GM23338 (cell line): Measurements from ENCODE around the gene SENP8. TPM values are rescaled to one million over a fixed set of nuclear protein-coding genes. Genes with fewer than 3 reads are reported as not detected.

ENCODE experiments used
- ATAC-seq: fragments of 200-7000 bp; cut with Tn5 transposase; 3 replicates; pipeline ENCODE4 v1.9.1; 2020
- DNase-seq: peaks from one replicate; pipeline ENCODE4 v3.0.0-alpha.2; 2015; ENCODE audit warnings: low spot score
- H2AFZ ChIP-seq: fragments of 200-600 bp; sonication (generic); 2 replicates; pipeline ENCODE4 v1.8.0; 2016; ENCODE audit warnings: antibody characterized with exemption, mild to moderate bottlenecking, moderate library complexity
- H3F3A ChIP-seq: fragments of 200-600 bp; sonication (generic); replicated peaks from 2 replicates; pipeline ENCODE4 v1.8.0; 2017; ENCODE audit warnings: antibody characterized with exemption, mixed run types, low read depth
- H3K27ac ChIP-seq: fragments of 200-600 bp; sonication (generic); 2 replicates; pipeline ENCODE4 v1.6.1; 2016; ENCODE audit warnings: low read depth
- H3K27me3 ChIP-seq: fragments of 200-600 bp; sonication (generic); 2 replicates; pipeline ENCODE4 v1.8.0; 2016; ENCODE audit warnings: mild to moderate bottlenecking, mixed run types, moderate library complexity; ENCODE audit not compliant: insufficient read depth
- H3K36me3 ChIP-seq: fragments of 200-600 bp; sonication (generic); 2 replicates; pipeline ENCODE4 v1.8.0; 2016; ENCODE audit warnings: mild to moderate bottlenecking; ENCODE audit not compliant: insufficient read depth
- H3K4me1 ChIP-seq: fragments of 200-600 bp; sonication (generic); 2 replicates; pipeline ENCODE4 v1.8.0; 2016; ENCODE audit warnings: mild to moderate bottlenecking, moderate library complexity; ENCODE audit not compliant: insufficient read depth
- H3K4me2 ChIP-seq: fragments of 200-600 bp; sonication (generic); 2 replicates; pipeline ENCODE4 v1.7.1; 2017; ENCODE audit warnings: mixed run types
- H3K4me3 ChIP-seq: fragments of 200-600 bp; sonication (generic); 2 replicates; pipeline ENCODE4 v1.6.1; 2016; ENCODE audit warnings: mixed run types
- H3K79me2 ChIP-seq: fragments of 200-600 bp; sonication (generic); replicated peaks from 2 replicates; pipeline ENCODE4 v1.8.0; 2017; ENCODE audit warnings: mild to moderate bottlenecking; ENCODE audit not compliant: insufficient read depth
- H3K9me2 ChIP-seq: fragments of 200-600 bp; sonication (generic); 2 replicates; pipeline ENCODE4 v1.8.0; 2017; ENCODE audit not compliant: insufficient read depth
- H4K20me1 ChIP-seq: fragments of 200-600 bp; sonication (generic); replicated peaks from 2 replicates; pipeline ENCODE4 v1.8.0; 2017; ENCODE audit warnings: mild to moderate bottlenecking; ENCODE audit not compliant: insufficient read depth
- H3K27ac Mint-ChIP-seq: 2 replicates; pipeline ENCODE4 v1.8.0; 2020; ENCODE audit warnings: inconsistent platforms, mild to moderate bottlenecking, moderate library complexity, mixed read lengths
- H3K27me3 Mint-ChIP-seq: 3 replicates; pipeline ENCODE4 v1.8.0; 2022; ENCODE audit warnings: low read depth, mild to moderate bottlenecking, moderate library complexity, mixed read lengths, inconsistent platforms; ENCODE audit not compliant: insufficient read depth, poor library complexity
- H3K36me3 Mint-ChIP-seq: 3 replicates; pipeline ENCODE4 v1.8.0; 2021; ENCODE audit warnings: low read depth, mild to moderate bottlenecking, inconsistent platforms, moderate library complexity, mixed read lengths
- H3K4me1 Mint-ChIP-seq: 3 replicates; pipeline ENCODE4 v1.8.0; 2020; ENCODE audit warnings: mild to moderate bottlenecking, inconsistent platforms, mixed read lengths
- H3K4me3 Mint-ChIP-seq: 3 replicates; pipeline ENCODE4 v1.8.0; 2021; ENCODE audit warnings: moderate library complexity, mild to moderate bottlenecking, inconsistent platforms, mixed read lengths
- H3K9me3 Mint-ChIP-seq: 3 replicates; pipeline ENCODE4 v1.8.0; 2020; ENCODE audit warnings: moderate library complexity, mild to moderate bottlenecking, inconsistent platforms, mixed read lengths
- CREB1 ChIP-seq: fragments of 250-450 bp; sonication (Bioruptor Pico); IDR thresholded peaks from 2 replicates; pipeline ENCODE4 v1.5.0; 2020; ENCODE audit warnings: low read depth, mild to moderate bottlenecking, moderate library complexity
- CTCF ChIP-seq, 2 experiments: fragments of 200-600 bp in 1 of 2; sonication (generic) in 1 of 2; conservative IDR thresholded peaks; 2 replicates each; pipeline versions ENCODE4 v1.5.1 to v1.6.1; 2016 to 2017; ENCODE audit warnings: antibody characterized with exemption in 2 of 2, low read depth in 2 of 2, mild to moderate bottlenecking in 2 of 2, moderate library complexity in 1 of 2
- ETS1 ChIP-seq: IDR thresholded peaks from 2 replicates; pipeline ENCODE4 v1.6.1; 2016; ENCODE audit warnings: antibody characterized with exemption
- EZH2 ChIP-seq: fragments of 200-600 bp; sonication (generic); IDR thresholded peaks from one replicate; pipeline ENCODE4 v1.8.0; 2017; ENCODE audit warnings: antibody characterized with exemption, mild to moderate bottlenecking, low read depth; ENCODE audit not compliant: unreplicated experiment
- EZH2phosphoT487 ChIP-seq: fragments of 200-600 bp; sonication (generic); IDR thresholded peaks from one replicate; pipeline ENCODE4 v1.8.1; 2018; ENCODE audit warnings: antibody characterized with exemption; ENCODE audit not compliant: unreplicated experiment
- JUNB ChIP-seq: IDR thresholded peaks from one replicate; pipeline ENCODE4 v1.6.1; 2016; ENCODE audit warnings: antibody characterized with exemption; ENCODE audit not compliant: unreplicated experiment
- NANOG ChIP-seq: IDR thresholded peaks from 2 replicates; pipeline ENCODE4 v1.6.1; 2016; ENCODE audit warnings: antibody characterized with exemption, borderline replicate concordance
- POLR2AphosphoS5 ChIP-seq: IDR thresholded peaks from 2 replicates; pipeline ENCODE4 v1.6.1; 2016; ENCODE audit warnings: antibody characterized with exemption, low read depth
- REST ChIP-seq: IDR thresholded peaks from one replicate; pipeline ENCODE4 v1.6.1; 2018; ENCODE audit warnings: antibody characterized with exemption; ENCODE audit not compliant: unreplicated experiment
- STAT1 ChIP-seq: IDR thresholded peaks from one replicate; pipeline ENCODE4 v1.6.1; 2016; ENCODE audit warnings: antibody characterized with exemption; ENCODE audit not compliant: unreplicated experiment
- ZNF114 ChIP-seq: fragments of 250-450 bp; sonication (Bioruptor Pico); IDR thresholded peaks from 2 replicates; pipeline ENCODE4 v1.5.0; 2020; ENCODE audit warnings: mild to moderate bottlenecking, moderate library complexity
- ZNF331 ChIP-seq: fragments of 250-450 bp; sonication (Bioruptor Pico); IDR thresholded peaks from 2 replicates; pipeline ENCODE4 v1.5.0; 2020; ENCODE audit warnings: low read depth, mild to moderate bottlenecking, moderate library complexity
- ZNF462 ChIP-seq: fragments of 250-450 bp; sonication (Bioruptor Pico); IDR thresholded peaks from 2 replicates; pipeline ENCODE4 v1.5.0; 2020; ENCODE audit warnings: mild to moderate bottlenecking, moderate library complexity
- polyA plus RNA-seq: library from polyadenylated mRNA; unstranded; fragments of >200 nt; fragmentation: Nextera tagmentation; extraction: Ambion mirVana; gene quantifications from 2 replicates; pipeline ENCODE4 v1.2.1, GENCODE V29; 2016
- total RNA-seq: library from RNA; depleted of rRNA; stranded (reverse); fragments of >200 nt; shearing (Covaris generic); gene quantifications from 2 replicates; pipeline ENCODE4 v1.2.3, GENCODE V29; 2014

SENP8 gene
- total and polyA plus RNA-seq, 2 experiments from 2014 or later: 3.1 to 7.7 TPM

GRCh38 chr15:72173401-72173800 lies 55.2 kb downstream of the SENP8 start:
- Mint-ChIP-seq H3K27me3 (peaks cover 7% of the 10 kb centered on the region), H3K4me3 (no peak overlapping the region), H3K4me1 (peaks cover 23% of the 10 kb centered on the region), H3K9me3 (no peaks in the 10 kb centered on the region; the same call in 2 of the 3 replicates), H3K27ac (no peak overlapping the region), H3K36me3 (no peaks in the 10 kb centered on the region)
- H3K27ac ChIP-seq: no peak overlapping the region
- H3K27me3 ChIP-seq: no peaks in the 10 kb centered on the region
- H3K4me3 ChIP-seq: no peak overlapping the region
- TF ChIP-seq REST (no peak), EZH2phosphoT487 (no peak), CTCF (conservative IDR thresholded peaks at IDR 0.05; ENCODE audit: low read depth in 2 of 2) (no peak), ZNF331 (CRISPR knock-in tag) (no peak), NANOG (no peak), ZNF462 (CRISPR knock-in tag) (no peak), EZH2 (no peak), ZNF114 (CRISPR knock-in tag) (no peak), POLR2AphosphoS5 (no peak), CREB1 (CRISPR knock-in tag) (no peak), ETS1 (no peak), JUNB (no peak), STAT1 (no peak)
- H3K9me2 ChIP-seq: no peaks in the 10 kb centered on the region
- no peak overlapping the region for H3K4me2 ChIP-seq
- no peaks in the 10 kb centered on the region for H3K4me1 ChIP-seq
- no peak for DNase-seq
- no peaks in the 10 kb centered on the region for H3F3A ChIP-seq
- no peak overlapping the region for H2AFZ ChIP-seq
- H3K36me3 ChIP-seq: no peaks in the 10 kb centered on the region
- H3K79me2 ChIP-seq: no peaks in the 10 kb centered on the region
- H4K20me1 ChIP-seq: no peaks in the 10 kb centered on the region
- ATAC-seq: no peak
